ENCODE measurements around the gene PATL1.
"Not testable (repeated sequence)": the region's sequence is repeated elsewhere in the genome, so short reads cannot be mapped to it uniquely, and the experiment has no call there.

The PATL1 gene

DNA sequence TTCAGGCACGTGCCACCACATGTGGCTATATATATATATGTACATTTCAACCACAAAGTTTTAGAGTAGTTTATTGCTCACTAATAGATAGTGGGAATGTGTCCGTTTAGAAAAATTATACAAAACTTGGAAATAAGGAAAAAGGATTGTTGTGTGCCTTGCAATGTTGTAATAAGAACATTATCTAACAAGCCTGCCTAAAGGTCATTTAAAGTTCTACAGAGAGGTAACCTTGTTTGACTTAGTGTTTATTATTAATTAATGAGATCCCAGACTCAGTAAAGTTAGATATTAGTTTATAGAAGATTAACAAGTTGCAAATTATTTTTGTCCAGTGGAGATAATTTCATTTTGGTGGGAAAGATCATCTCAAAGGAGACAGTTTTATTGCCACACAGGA lies 5.5 kb upstream of the PATL1 start:
- DNase-seq (ENCODE audit: low spot score), result no peak

DNA sequence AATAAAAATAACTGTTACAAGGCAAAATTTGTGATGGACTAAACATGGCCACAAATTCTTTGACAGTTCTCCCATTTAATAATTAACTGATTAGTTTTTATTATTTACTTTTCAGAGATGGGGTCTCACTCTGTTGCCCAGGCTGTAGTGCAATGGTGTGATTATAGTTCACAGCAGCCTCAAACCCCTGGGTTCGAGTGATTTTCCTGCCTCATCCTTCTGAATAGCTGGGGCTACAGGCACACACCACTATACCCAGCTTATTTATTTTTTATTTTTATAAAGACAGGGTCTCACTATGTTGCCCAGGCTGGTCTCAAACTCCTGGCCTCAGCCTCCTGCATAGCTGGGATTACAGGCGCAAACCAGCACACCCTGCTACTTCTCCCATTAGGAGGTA lies 4.5 kb upstream of the PATL1 start:
- no peak for DNase-seq (ENCODE audit: low spot score)

DNA sequence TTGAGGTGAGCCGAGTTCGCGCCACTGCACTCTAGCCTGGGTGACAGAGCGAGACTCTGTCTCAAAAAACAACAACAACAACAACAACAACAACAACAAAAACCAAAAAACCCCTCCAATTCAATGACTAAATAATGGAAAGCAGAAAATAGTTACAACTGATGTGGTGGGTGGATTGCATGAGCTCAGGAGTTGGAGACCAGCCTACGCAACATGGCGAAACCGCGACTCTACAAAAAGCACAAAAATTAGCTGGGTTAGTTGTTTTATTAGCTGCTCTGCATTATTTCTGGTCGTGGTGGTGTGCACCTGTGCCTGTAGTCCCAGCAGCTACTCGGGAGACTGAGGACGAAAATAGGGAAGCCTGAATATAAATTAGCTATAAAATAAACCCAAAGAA lies 2.6 kb upstream of the PATL1 start:
- DNase-seq (ENCODE audit: low spot score), result no peak

DNA sequence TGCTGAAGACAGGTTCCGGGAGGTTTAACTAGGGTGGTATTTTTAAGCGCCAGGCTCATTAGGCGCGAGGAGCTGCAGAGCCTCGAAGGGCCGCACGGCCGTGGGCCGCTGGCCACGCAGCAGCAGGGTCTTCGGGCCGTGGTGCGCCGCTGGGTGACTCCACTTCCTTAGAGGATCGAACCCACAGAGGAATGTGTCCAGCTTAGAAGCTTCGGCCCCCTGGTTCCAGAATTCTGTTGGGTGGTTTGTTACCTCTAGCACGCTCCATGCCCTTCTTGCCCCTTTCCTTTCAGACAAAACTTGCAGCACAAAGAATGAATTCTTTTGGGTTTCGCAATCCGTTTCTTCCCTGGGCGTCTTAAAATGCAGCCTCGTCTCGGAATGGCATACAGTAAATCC lies 773 bp upstream of the PATL1 start:
- DNase-seq (ENCODE audit: low spot score), result no peak

DNA sequence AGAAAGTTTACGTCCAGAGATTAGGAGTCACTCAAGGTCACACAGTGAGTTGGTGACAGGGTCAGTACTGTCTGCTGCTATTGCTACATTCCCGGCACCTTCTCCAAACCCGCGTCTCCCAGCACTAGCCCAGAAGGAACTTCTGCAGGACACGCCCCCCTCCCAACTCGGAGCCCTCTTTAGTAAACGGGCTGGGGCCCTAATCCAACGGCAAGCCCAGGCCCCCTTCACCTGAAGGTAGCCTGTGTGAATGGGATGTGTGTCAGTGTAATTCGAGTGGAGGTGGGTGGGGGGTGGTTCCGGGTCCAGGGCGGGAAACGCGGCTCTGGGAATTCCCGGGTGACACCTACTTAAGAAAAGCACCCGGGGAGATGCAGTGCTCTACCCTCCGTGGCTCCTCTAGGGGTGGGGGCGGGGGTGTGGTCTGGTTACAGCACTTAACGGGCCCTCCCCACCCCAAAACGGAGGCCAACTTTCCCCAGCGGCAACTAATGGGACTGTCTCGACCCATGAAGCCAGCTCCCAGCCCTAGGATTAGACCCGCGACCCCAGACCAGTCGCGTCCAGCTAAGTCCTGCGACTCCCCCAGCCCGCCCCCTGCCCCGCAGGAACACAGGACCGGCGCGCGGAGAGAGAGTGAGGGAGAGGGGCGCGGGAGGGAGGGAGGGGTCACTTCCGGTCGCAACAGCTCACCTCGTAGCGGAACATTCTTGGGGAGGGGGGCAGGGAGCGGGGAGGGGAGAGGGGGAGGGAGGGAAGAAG lies 468 bp downstream of the PATL1 start:
- peak; percentile 83 for DNase-seq (ENCODE audit: low spot score)

DNA sequence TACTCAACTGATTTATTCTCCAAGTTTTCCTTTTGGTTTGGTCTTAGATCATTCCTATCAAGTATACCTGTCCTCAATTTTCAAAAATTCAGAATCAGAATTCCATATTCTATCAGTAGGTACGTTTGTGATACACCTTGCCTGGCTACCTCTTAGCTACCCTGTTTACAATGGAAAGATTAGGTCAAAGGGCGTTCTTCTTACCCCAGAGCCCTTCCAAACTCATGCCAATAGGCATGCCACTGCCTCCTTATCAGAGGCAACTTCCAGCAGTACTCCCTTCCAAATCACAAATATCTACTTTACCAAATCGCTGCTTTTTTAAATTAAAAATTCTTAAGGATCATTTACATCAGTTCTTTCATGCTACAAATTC lies 1.0 kb downstream of the PATL1 start:
- peak; percentile 53 for DNase-seq (ENCODE audit: low spot score)

DNA sequence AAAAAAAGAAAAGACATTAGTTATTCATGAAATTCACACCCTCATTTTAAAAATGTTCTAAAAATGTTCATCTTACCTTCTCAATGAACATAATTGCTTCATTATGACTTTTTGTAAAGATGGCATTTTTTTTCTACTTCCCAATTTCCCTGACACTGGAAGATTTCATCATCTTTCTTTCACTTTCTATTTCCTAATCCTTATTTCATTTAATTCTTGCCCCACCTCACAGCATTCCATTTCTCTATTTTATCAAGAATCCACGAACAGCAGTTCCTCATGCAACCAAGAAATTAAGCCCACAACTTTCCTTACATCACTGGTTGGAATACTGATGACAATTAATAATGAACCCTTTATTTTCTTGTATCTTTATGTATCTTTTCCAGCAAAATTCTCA lies 1.9 kb downstream of the PATL1 start:
- no peak for DNase-seq (ENCODE audit: low spot score)

DNA sequence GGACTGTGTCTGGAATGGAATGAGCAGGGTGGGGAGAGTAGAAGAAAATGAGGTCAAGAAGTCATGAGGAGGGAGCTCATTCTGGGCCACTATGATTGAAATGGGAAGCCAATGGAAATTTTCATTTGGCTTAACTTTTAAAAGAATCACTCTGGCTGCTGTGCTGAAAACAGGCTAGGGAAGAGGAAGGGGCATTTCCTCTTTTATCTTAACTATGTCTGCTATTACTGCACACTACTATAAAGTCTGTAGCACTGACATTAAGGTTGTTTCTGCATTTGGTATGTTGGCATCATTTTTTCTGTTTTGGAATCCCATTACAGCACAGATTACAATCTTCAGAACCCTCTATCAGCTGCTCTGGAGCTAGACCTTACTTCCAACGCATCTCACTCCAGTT lies 8.2 kb downstream of the PATL1 start:
- no peak for DNase-seq (ENCODE audit: low spot score)

DNA sequence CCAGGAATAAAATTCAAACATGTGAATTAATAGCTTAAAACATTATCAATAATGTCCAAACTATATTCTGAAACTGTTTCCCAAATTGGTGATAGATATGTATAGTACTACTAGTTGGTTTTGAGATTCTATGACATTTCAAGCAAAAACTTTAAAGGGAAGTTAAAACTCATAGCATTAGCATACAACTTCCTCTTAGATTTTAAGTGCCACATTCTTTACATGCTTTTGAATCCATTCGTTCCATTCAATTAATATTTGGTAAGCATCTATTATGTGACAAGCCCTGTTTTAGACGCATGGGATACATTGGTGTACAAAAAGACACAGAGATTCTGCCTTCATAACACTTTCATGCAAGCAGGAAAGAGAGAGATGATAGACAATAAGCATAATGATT lies 8.9 kb downstream of the PATL1 start:
- no peak for DNase-seq (ENCODE audit: low spot score)

DNA sequence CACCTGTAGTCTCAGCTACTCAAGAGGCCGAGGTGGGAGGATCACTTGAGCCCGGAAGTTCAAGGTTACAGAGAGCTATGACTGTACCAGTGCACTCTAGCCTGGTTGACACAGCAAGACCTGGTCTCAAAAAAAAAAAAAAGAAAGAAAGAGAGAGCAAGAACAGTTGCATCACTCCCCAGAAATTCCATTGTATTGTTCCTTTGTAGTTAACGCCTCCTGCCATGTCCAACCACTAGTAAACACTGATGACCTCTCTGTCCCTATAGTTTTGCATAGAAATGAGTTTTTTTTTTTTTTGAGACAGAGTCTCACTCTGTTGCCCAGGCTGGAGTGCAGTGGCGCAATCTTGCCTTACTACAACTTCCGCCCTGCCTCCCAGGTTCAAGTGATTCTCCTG lies 10.8 kb downstream of the PATL1 start:
- DNase-seq (ENCODE audit: low spot score), result no peak

DNA sequence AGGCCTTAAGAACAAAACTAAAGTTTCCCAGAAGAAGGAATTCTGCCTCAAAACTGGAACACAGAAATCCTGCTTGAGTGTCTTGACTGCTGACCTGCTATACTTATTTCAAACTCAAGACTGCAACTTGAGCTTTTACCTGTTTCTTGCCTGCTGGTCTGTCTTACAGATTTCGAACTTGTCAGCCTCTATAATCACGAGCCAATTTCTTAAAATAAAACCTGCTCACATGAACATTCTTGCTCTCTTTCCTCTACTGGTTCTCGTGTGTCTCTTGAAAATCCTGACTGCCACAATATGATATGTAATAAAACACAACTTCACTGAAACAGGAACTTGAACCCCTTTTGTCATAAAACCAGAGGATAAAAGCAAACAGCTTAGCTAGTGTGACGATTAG lies 13.9 kb downstream of the PATL1 start:
- no peak for DNase-seq (ENCODE audit: low spot score)

DNA sequence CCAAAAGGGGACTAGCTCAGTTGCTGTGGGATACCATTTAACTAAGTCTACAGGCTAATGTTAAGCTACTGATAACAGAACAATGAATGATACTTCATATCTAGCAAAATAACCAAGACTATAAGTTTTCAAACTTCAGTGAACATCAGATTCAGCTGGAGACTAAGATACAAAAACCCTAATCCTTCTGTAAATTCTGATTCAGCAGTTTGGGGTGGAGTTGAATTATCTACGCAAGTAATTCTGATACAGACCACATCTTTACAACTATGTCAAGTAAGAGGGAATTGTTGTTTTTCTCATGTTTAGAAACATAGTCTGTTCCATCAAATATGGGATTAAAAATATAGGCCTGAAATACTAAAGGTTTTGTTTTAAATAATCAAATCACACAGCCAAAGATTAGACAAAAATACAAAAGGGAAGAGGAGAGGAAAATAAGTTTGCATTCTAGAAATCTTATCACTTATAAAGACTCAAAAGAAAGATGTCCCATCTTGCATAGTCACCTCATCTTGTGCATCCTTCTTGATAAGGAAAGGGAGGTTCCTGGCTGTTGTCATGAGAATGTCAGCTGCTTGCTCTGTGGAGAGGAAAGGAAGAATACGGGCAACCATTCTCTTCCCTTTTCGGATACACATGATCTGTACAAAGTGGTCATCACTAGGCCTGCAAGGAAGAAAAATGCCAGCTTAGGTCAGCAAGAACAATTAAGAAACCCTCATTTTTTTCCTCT lies 21.4 kb downstream of the PATL1 start:
- DNase-seq (ENCODE audit: low spot score), result no peak

DNA sequence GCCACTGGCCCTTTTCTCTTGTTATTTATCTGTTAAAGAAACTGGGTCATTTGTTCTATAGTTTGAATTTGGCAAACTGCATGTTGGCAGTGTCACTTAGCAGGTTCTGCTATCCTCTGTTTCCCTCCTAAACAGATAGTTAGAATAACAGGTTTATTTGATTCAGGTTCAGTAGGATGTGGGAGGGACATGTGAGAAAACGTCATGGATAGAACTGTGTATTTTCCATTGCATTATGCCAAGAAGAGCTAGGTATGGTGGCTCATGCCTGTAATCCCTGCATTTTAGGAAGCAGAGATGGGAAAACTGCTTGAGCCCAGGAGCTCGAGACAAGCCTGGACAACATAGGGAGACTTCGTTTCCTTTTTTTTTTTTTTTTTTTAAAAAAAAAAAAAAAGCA lies 24.3 kb downstream of the PATL1 start:
- no peak for DNase-seq (ENCODE audit: low spot score)

DNA sequence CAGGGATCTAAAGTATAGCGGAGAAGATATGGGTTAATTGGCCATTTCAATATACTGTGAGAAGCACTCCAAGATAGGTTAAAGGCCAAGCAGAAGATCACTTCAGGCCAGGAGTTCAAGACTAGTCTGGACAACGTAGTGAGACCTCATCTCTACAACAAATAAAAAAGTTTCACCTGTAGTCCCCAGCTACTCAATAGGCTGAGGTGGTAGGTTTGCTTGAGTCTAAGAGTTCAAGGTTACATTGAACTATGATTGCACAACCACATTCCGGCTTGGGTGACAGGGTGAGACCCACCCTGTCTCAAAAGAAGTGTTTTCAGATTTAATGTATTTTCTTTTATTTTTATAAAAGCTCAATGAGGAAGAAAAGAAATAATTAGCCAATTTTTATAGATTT lies 25.4 kb downstream of the PATL1 start:
- DNase-seq (ENCODE audit: low spot score), result peak; percentile 49

DNA sequence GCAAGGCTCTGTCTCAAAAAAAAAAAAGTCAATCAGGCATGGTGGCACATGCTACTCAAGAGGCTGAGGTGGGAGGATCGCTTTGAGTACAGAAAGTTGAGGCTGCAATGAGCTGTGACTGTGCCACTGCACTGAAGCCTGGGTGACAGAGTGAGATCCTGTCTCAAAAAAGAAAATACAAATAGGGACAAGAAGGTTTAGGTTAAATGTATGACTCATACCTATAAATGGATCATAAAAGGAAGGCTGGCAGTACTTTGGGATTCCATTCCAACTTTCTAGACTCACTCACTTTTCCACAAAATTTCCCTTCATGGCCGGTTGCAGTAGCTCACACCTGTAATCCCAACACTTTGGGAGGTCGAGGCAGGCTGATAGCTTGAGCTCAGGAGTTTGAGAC lies 27.7 kb downstream of the PATL1 start:
- no peak for DNase-seq (ENCODE audit: low spot score)

DNA sequence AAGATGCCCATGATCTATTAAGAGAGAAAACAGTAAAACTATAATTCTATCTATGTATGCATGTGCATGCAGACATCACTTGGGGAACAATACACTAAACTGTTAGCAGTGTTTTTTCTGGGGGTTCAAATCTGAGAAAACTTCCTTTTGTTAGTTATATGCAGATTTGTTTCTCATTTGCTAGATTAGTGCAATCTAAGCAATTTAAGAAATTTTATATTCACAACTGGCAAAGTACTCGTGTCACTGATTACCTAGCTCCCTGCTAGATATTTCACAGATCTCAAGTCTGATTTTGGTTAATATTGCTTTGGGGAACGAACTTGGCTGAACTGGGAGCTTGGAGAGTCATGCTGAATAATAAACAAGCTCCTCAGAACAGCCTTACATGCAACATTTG lies 38.3 kb downstream of the PATL1 start:
- no peak for DNase-seq (ENCODE audit: low spot score)

DNA sequence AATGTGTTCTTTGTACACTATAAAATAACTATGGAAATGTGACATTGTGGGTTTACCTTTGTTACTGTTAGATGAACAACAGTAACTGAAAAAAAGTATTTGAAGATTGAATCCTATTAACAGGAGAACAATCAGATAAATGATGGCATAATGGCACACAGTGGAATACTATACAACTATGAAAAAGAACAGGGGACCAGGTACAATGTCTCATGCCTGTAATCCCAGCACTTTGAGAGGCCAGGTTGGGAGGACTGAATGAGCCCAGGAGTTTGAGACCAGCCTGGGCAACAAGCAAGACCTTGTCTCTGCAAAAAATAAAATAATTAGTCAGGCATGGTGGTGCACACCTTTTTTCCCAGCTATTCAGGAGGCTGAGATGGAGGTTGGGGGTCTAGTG lies 38.8 kb downstream of the PATL1 start:
- no peak for DNase-seq (ENCODE audit: low spot score)

DNA sequence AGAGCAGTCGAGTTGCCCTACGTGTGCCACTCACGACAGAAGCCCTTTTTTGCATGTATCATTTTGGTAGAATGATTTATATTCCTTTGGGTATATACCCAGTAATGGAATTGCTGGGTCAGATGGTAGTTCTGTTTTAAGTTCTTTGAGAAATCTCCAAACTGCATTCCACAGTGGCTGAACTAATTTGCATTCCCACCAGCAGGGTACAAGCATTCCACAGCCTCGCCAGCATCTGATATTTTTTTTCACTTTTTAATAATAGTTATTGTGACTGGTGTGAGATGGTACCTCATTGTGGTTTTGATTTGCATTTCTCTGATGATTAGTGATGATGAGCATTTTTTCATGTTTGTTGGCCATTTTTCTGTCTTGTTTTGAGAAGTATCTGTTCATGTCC lies 41.9 kb downstream of the PATL1 start:
- not testable (repeated sequence) for DNase-seq (ENCODE audit: low spot score)

DNA sequence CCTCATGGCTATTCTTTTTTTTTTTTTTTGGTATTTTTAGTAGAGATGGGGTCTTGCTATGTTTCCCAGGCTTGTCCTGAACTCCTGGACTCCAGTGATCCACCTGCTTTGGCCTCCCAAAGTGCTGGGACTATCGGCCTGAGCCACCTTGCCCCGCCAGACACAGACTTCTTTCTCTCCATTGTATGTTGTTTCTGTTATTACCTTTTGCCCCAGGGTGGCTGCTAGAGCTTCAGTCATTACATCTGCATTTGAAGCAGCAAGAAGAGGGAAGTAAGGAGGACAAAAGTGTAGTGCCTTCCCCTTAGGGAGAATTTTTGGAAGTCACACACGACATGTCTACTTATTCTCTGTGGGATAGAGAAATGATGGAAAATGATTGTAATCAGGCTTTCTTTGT lies 43.1 kb downstream of the PATL1 start:
- DNase-seq (ENCODE audit: low spot score), result no peak

DNA sequence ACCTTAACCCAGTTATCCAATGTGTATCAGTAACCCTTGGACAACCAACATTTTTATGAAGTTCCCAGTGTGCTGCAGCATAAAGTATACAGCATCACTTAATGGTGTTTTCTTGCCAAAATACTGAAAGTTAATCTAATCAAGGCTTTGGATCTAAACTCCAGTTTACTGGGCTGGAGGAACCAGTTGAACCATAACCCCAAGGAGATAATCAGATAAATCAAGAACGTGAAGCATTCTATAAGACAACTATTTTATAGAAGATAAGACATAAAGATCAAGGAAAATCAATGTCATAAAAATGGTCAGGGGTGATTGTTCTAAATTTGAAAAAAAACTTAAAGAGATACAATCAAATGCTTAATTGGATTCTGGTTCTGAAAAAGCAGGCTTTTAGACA lies 51.0 kb downstream of the PATL1 start:
- DNase-seq (ENCODE audit: low spot score), result no peak

DNA sequence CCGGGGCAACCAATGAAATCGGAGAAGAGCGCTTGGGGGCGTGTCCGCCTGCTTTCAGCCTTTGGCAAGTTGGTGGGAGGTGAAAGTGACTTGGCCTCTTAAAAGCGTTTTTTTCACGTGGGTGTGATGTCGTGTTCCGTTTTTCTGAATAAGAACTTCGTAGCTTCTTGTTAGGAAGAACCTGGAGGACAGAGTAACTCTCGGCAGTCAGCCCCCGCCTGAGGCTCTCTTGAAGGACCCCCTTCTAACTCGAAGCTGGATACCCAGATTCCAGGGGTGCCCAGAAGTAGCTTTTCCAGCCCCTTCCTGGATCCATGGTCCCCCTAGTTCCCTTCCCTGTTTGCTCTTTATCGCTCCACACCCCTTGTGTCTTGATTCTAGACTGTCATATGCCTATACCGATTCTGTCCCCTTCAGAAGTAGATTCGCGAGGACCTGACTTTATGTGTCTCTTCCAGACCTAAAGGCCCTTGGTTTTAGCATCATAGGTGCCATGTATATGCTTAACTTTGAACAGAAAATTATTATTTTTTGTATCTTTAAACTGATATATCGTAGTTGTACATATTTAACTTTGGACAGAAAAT lies 52.3 kb downstream of the PATL1 start:
- no peak for DNase-seq (ENCODE audit: low spot score)

DNA sequence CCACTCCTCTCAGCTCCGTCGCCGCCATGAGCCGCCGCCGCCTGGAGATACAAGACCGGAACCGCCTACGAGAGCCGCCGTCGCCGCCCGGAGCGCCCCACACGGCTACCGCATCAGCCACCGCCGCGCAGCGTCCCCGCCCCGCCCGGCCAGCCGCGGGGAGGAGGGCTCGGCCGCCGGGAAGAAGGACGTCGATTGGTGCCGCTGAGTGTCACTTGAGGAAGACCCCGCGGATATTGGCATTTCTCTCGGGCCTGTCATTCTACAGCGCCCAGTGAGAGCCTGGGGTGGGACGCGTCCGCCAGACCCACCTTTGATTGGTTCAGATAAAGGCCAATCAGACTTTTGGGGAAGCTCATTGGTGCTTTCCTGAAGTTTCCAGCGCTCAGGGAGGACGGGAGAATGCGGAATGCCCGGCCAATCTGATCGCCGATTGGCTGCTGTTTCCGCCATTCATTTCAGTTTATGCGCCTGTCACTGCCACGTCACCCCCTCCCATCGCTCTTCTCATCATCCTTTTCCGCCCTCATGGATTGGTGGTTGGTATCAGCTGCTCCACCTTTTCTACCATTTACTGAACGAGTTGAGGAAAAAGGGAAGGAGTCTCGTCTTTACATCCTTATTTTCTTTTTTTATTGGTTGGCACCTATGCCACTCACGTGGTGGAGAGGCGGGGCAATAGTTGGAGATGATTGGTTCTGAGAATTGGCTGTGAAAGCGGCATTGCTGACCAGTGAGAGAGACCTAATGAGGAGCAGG lies 53.0 kb downstream of the PATL1 start, which contains the start of gene OSBP:
Gene OSBP (minus strand): TSS at position 138 of the 759 bp plus-strand sequence. CDS start 110 bp downstream, at position 28.
- peak; percentile 100 for DNase-seq (ENCODE audit: low spot score)

Measured in HuH-7.5 (cell line).